IMR-90 (cell line): ENCODE results near the gene TANGO2. TPM values are rescaled to one million over a fixed set of nuclear protein-coding genes. Genes with fewer than 3 reads are reported as not detected.

Source experiments
- ATAC-seq: fragments of 200-7000 bp; cut with Tn5 transposase; 2 replicates; pipeline ENCODE4 v1.9.1; 2020; ENCODE audit warnings: low read depth, mild to moderate bottlenecking, moderate library complexity
- BruUV-seq: library from RNA; stranded (reverse); fragments of 400-500 nt; replicated peaks from 2 replicates; lab custom pipeline; 2021; lab: Mats Ljungman, UMichigan
- CTCF ChIA-PET: fragments of 300-600 bp; formaldehyde crosslinking; extraction: SDS; loops from one replicate; lab custom pipeline; 2021; ENCODE audit warnings: antibody characterized with exemption; lab: Yijun Ruan, JAX
- POLR2A ChIA-PET: fragments of 300-600 bp; sonication (Branson Sonifier 250); formaldehyde crosslinking; loops from one replicate; lab custom pipeline; 2022; ENCODE audit warnings: antibody characterized with exemption; ENCODE audit not compliant: unreplicated experiment; lab: Charles Lee
- DNase-seq: peaks from one replicate; pipeline ENCODE4 v3.0.0; 2013
- H2AFZ ChIP-seq: replicated peaks from 2 replicates; pipeline ENCODE3; 2013; ENCODE audit warnings: low read length, mild to moderate bottlenecking; ENCODE audit not compliant: poor library complexity
- H2AK5ac ChIP-seq: 2 replicates; pipeline ENCODE4 v1.6.1; 2013; ENCODE audit warnings: low read depth, low read length, inconsistent platforms
- H2AK9ac ChIP-seq: replicated peaks from 2 replicates; pipeline ENCODE3; 2013; ENCODE audit warnings: mild to moderate bottlenecking, low read depth, low read length, moderate library complexity; ENCODE audit not compliant: poor library complexity
- H2BK120ac ChIP-seq: 2 replicates; pipeline ENCODE4 v1.6.1; 2013; ENCODE audit warnings: low read depth, low read length, inconsistent platforms
- H2BK15ac ChIP-seq: 3 replicates; pipeline ENCODE4 v1.6.1; 2013; ENCODE audit warnings: low read depth, low read length, inconsistent platforms
- H2BK20ac ChIP-seq: 2 replicates; pipeline ENCODE4 v1.6.1; 2013; ENCODE audit warnings: low read depth, mild to moderate bottlenecking, inconsistent platforms, low read length, moderate library complexity
- H2BK5ac ChIP-seq: 2 replicates; pipeline ENCODE4 v1.6.1; 2013; ENCODE audit warnings: mild to moderate bottlenecking, low read depth, low read length, inconsistent platforms; ENCODE audit not compliant: poor library complexity, severe bottlenecking
- H3K14ac ChIP-seq: replicated peaks from 2 replicates; pipeline ENCODE4 v1.6.1; 2013; ENCODE audit warnings: low read depth, low read length, inconsistent platforms
- H3K18ac ChIP-seq: 2 replicates; pipeline ENCODE4 v1.6.1; 2013; ENCODE audit warnings: low read depth, low read length, control low read depth
- H3K23ac ChIP-seq: 2 replicates; pipeline ENCODE4 v1.6.1; 2013; ENCODE audit warnings: low read depth, low read length, inconsistent platforms
- H3K27ac ChIP-seq: 2 replicates; pipeline ENCODE4 v1.5.1; 2013; ENCODE audit warnings: mild to moderate bottlenecking, control low read depth, low read length; ENCODE audit not compliant: insufficient read depth
- H3K27me3 ChIP-seq: 2 replicates; pipeline ENCODE4 v1.6.1; 2013; ENCODE audit warnings: low read length; ENCODE audit not compliant: control insufficient read depth, insufficient read depth
- H3K36me3 ChIP-seq: 2 replicates; pipeline ENCODE4 v1.6.1; 2013; ENCODE audit warnings: low read length, mixed read lengths; ENCODE audit not compliant: control insufficient read depth, insufficient read depth
- H3K4ac ChIP-seq: 2 replicates; pipeline ENCODE4 v1.6.1; 2013; ENCODE audit warnings: low read depth, low read length, inconsistent platforms
- H3K4me1 ChIP-seq: 2 replicates; pipeline ENCODE4 v1.6.1; 2013; ENCODE audit warnings: low read length, mixed read lengths; ENCODE audit not compliant: control insufficient read depth, insufficient read depth
- H3K4me2 ChIP-seq: 2 replicates; pipeline ENCODE4 v1.6.1; 2013; ENCODE audit warnings: low read depth, mild to moderate bottlenecking, control low read depth, low read length, moderate library complexity
- H3K4me3 ChIP-seq: 2 replicates; pipeline ENCODE4 v1.5.1; 2013; ENCODE audit warnings: low read depth, mild to moderate bottlenecking, control low read depth, low read length, moderate library complexity; ENCODE audit not compliant: insufficient read depth
- H3K56ac ChIP-seq: 2 replicates; pipeline ENCODE4 v1.6.1; 2013; ENCODE audit warnings: low read length, inconsistent platforms; ENCODE audit not compliant: insufficient read depth; ENCODE audit errors: extremely low read depth
- H3K79me1 ChIP-seq, 2 experiments: 2 replicates each; pipeline ENCODE4 v1.6.1; 2013; ENCODE audit warnings: low read length in 2 of 2, inconsistent platforms in 1 of 2, low read depth in 1 of 2
- H3K9ac ChIP-seq: 2 replicates; pipeline ENCODE4 v1.6.1; 2013; ENCODE audit warnings: low read depth, low read length, control low read depth
- H3K9me1 ChIP-seq: 2 replicates; pipeline ENCODE4 v1.6.1; 2013; ENCODE audit warnings: low read length, inconsistent platforms; ENCODE audit not compliant: insufficient read depth
- H3K9me3 ChIP-seq: 2 replicates; pipeline ENCODE4 v1.6.1; 2013; ENCODE audit warnings: low read length; ENCODE audit not compliant: control insufficient read depth, insufficient read depth
- H4K20me1 ChIP-seq: 2 replicates; pipeline ENCODE4 v1.6.1; 2013; ENCODE audit warnings: low read length, inconsistent platforms; ENCODE audit not compliant: insufficient read depth
- H4K5ac ChIP-seq: 2 replicates; pipeline ENCODE4 v1.6.1; 2013; ENCODE audit warnings: mild to moderate bottlenecking, low read depth, low read length, control low read depth
- H4K8ac ChIP-seq, 2 experiments: 2 replicates each; pipeline ENCODE4 v1.6.1; 2013; ENCODE audit warnings: low read depth in 2 of 2, low read length in 2 of 2, control low read depth in 1 of 2, inconsistent platforms in 1 of 2
- H4K91ac ChIP-seq: 2 replicates; pipeline ENCODE4 v1.6.1; 2013; ENCODE audit warnings: low read depth, low read length, inconsistent platforms; ENCODE audit not compliant: insufficient read depth
- BHLHE40 ChIP-seq: fragments of 150-350 bp; IDR thresholded peaks from 2 replicates; pipeline ENCODE4 v1.6.1; 2016; ENCODE audit warnings: mild to moderate bottlenecking, low read depth, low read length
- MAFK ChIP-seq: IDR thresholded peaks from 2 replicates; pipeline ENCODE4 v1.6.1; 2012; ENCODE audit warnings: low read depth, low read length, improper control_type of control experiment
- MXI1 ChIP-seq: IDR thresholded peaks from 2 replicates; pipeline ENCODE4 v1.6.1; 2012; ENCODE audit warnings: low read depth, mild to moderate bottlenecking, low read length, moderate library complexity, borderline replicate concordance
- NFE2L2 ChIP-seq: fragments of 150-350 bp; IDR thresholded peaks from 2 replicates; pipeline ENCODE4 v1.6.1; 2016; ENCODE audit warnings: low read depth, mild to moderate bottlenecking, low read length
- POLR2A ChIP-seq: IDR thresholded peaks from 2 replicates; pipeline ENCODE4 v1.6.1; 2012; ENCODE audit warnings: mild to moderate bottlenecking, low read depth, low read length
- RCOR1 ChIP-seq: IDR thresholded peaks from 2 replicates; pipeline ENCODE4 v1.6.1; 2012; ENCODE audit warnings: mild to moderate bottlenecking, low read length, improper control_type of control experiment; ENCODE audit not compliant: insufficient replicate concordance
- SMC3 ChIP-seq: fragments of 150-350 bp; IDR thresholded peaks from 2 replicates; pipeline ENCODE4 v1.6.1; 2016; ENCODE audit warnings: low read depth, mild to moderate bottlenecking, antibody characterized with exemption, low read length, moderate library complexity
- WGBS, 2 experiments: methylation state at CpG; one replicate each; pipeline versions ENCODE4 v1.1.5 to v1.1.7; 2013; ENCODE audit warnings: missing lambda C conversion rate in 2 of 2; ENCODE audit not compliant: insufficient read length in 1 of 2; ENCODE audit errors: extremely low coverage in 2 of 2; 5-methylcytosine and 5-hydroxymethylcytosine counted together
- dilution Hi-C: fragments of 300-500 bp; cut with HindIII; formaldehyde crosslinking; loops from one replicate; pipeline ENCODE4 v1.14.3; 2018; ENCODE audit warnings: low sequenced_read_pairs; ENCODE audit not compliant: unreplicated experiment
- in situ Hi-C: fragments of 300-500 bp; cut with MboI; formaldehyde crosslinking; loops from 3 replicates; pipeline ENCODE4 v1.14.3; 2019; ENCODE audit warnings: low sequenced_read_pairs, inconsistent platforms, mixed read lengths
- intact Hi-C: fragments of 100-400 bp; cut with micrococcal nuclease; formaldehyde crosslinking; loops from 2 replicates; pipeline ENCODE4 v1.10.0; 2022
- polyA plus RNA-seq, 3 experiments: library from polyadenylated mRNA; depleted of rRNA; stranded (reverse); fragments of >200 nt; gene quantifications; 2 replicates each; pipeline ENCODE4 v1.2.3, GENCODE V29; 2012; ENCODE audit warnings: low replicate concordance in 1 of 3
- total RNA-seq: library from RNA; depleted of rRNA; stranded (reverse); fragments of >200 nt; gene quantifications from 2 replicates; pipeline ENCODE4 v1.2.3, GENCODE V29; 2012
- TF ChIP-seq, protein P1 (sequence below): conservative IDR thresholded peaks from 2 replicates; pipeline ENCODE4 v1.5.1; 2012; ENCODE audit warnings: mild to moderate bottlenecking, low read depth, low read length, improper control_type of control experiment

The TANGO2 gene
- total and polyA plus RNA-seq, 2 of the 4 experiments (the other 2 are of a cell fraction) = 45.1 to 75.1 TPM

DNA sequence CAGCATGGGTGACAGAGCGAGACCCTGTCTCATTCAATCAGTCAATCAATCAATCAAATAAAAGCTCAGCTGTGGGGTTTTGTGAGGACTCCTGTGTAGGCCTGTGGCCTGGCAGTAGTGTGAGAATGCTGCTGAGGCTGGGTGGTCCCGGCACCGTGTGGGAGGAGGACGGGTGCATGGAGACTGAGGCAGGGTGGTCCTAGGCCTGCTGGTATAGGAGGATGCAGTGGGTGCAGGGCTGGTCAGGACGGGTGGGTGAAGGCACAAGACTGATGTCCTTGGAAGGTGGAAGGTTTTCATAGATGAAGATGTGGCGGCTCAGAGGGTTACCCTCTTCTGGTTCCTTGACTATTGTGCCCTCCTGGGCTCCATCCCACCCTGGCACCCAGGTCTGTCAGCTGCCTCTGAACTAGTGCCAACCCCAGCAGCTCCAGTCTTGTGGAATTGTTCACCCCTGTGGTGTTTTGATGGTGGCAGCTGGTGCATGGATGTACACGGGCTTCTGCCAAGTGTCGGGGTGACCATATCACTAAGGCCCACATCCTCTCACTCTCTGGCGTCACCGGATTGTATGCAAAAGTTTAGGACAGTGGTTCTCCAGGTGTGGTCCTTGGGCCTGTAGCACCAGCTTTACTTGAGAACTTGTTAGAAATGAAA lies 23.7 kb downstream of the TANGO2 start:
- Histone ChIP-seq H2AK9ac (no peak overlapping the region), H3K9me3 (no peaks in the 10 kb centered on the region; the same call in 1 of the 2 replicates), H2BK120ac (no peak overlapping the region), H3K4ac (no peak overlapping the region), H4K8ac (no peak overlapping the region), H3K27ac (no peak overlapping the region), H3K14ac (no peak overlapping the region), H3K56ac (no peak overlapping the region), H2BK15ac (no peak overlapping the region), H4K20me1 (no peaks in the 10 kb centered on the region; the same call in none of the 2 replicates), H3K36me3 (peaks cover 32% of the 10 kb centered on the region), H3K4me3 (no peak overlapping the region), H3K9ac (no peak overlapping the region), H2AK5ac (no peak overlapping the region), H3K4me2 (no peak overlapping the region), H3K4me1 (no peaks in the 10 kb centered on the region), H3K9me1 (no peaks in the 10 kb centered on the region; the same call in 1 of the 2 replicates), H4K5ac (no peak overlapping the region), H3K18ac (no peak overlapping the region), H2BK20ac (no peak overlapping the region), H2BK5ac (no peak overlapping the region), H3K23ac (no peak overlapping the region), H4K91ac (no peak overlapping the region), H2AFZ (no peak overlapping the region), H3K27me3 (no peaks in the 10 kb centered on the region), H3K79me1 (peaks cover 0 to 10% of the 10 kb centered on the region in 2 experiments; a peak in 1 of 4 replicates)
- ChIA-PET POLR2A (no interaction called here), CTCF (interaction anchor here (0.6 kb wide), 1 partner anchor 1702 kb away, joined by 3 read pairs; no protein-coding TSS in a partner anchor)
- no peak for DNase-seq
- dilution Hi-C loops = no loop called here
- intact Hi-C loops = no loop called here
- no peak for ATAC-seq
- no TSS peak for BruUV-seq
- 97% methylated on average over 4 of the region's 10 CpGs; no CpG with 5 or more reads in 1 of the 2 experiments for WGBS, 2 experiments
- TF ChIP-seq RCOR1 (no peak), BHLHE40 (no peak), SMC3 (no peak), POLR2A (no peak), MXI1 (no peak), NFE2L2 (no peak), MAFK (no peak)
- TF ChIP-seq, protein P1, sequence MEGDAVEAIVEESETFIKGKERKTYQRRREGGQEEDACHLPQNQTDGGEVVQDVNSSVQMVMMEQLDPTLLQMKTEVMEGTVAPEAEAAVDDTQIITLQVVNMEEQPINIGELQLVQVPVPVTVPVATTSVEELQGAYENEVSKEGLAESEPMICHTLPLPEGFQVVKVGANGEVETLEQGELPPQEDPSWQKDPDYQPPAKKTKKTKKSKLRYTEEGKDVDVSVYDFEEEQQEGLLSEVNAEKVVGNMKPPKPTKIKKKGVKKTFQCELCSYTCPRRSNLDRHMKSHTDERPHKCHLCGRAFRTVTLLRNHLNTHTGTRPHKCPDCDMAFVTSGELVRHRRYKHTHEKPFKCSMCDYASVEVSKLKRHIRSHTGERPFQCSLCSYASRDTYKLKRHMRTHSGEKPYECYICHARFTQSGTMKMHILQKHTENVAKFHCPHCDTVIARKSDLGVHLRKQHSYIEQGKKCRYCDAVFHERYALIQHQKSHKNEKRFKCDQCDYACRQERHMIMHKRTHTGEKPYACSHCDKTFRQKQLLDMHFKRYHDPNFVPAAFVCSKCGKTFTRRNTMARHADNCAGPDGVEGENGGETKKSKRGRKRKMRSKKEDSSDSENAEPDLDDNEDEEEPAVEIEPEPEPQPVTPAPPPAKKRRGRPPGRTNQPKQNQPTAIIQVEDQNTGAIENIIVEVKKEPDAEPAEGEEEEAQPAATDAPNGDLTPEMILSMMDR = no peak
- in situ Hi-C loops = no loop called here
